Sigmoid colon (tissue), 3 donors: ENCODE data around the gene KLHL28.

Experiments
- CTCF ChIP-seq, 4 experiments: fragments of 450-650 bp in 3 of 4; fragments of 200-600 bp in 1 of 4; IDR thresholded peaks; one replicate each; pipeline ENCODE4 v1.5.1; 2016 to 2019; ENCODE audit warnings: antibody characterized with exemption in 4 of 4, mild to moderate bottlenecking in 3 of 4, moderate library complexity in 2 of 4
- POLR2A ChIP-seq, 2 donors: fragments of 450-650 bp; IDR thresholded peaks; one replicate each; pipeline ENCODE4 v1.6.1; 2016; ENCODE audit warnings: antibody characterized with exemption in 2 of 2, mild to moderate bottlenecking in 2 of 2, moderate library complexity in 2 of 2

- TF ChIP-seq CTCF (IDR thresholded peaks at IDR 0.05) (no peak), POLR2A (IDR thresholded peaks at IDR 0.05) (no peak)
These were observed 28.0 kb upstream of the KLHL28 start for GRCh38 chr14:44989497-44990440.
